Umbilical cord (tissue), 2 donors: Measurements from ENCODE around the gene FETUB. TPM values are rescaled to one million over a fixed set of nuclear protein-coding genes. Genes with fewer than 3 reads are reported as not detected.

Source experiments
- DNase-seq: peaks from one replicate; pipeline ENCODE4 v3.0.0-alpha.2; 2015; ENCODE audit warnings: low spot score
- total RNA-seq: library from RNA; depleted of rRNA; stranded (reverse); fragments of >200 nt; gene quantifications from one replicate; pipeline ENCODE4 v1.2.3, GENCODE V29; 2014; ENCODE audit warnings: low replicate concordance; ENCODE audit not compliant: insufficient read depth

FETUB gene
- total RNA-seq, 1 donor from 2014 or later: 1.2 TPM

DNA sequence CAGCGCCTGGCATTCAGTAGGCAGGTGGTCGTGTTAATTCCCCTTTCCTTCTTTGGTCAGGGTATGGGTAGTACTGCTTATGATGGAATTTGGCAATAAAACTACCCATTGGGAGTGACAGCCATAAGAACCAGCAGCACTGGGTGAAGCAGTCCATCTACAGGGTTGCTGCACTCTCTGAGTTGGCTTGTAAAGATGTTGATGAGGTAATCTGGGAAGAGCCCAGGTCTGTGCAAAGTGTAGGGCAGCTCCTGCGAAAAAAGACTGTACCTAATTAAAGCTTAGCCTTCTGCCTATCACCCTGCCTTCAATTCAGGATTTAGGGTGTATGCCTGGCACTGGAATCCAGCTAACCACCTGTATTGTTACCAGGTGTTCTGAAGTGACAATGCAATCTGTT, 4.7 kb upstream of the FETUB start:
- no peak for DNase-seq

DNA sequence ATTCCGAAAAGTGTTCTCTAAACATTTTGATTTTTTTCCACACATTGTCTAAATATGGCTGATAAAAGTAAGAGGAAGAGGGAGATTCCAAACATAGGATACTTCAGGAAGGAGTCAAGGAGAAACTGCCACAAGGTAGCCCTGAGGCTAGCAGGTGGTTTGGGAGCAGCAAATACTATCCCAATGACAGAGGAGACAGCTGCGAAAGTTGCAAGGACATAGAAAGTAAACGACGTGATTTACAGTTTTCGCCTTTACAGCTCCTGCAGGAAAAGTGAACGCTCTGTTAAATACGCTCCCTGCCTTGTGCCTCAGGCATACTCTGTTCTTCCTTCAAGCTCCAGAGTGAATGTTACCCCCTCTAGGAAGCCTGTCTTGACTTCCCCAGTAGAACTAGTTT, 3.7 kb upstream of the FETUB start:
- DNase-seq: no peak

DNA sequence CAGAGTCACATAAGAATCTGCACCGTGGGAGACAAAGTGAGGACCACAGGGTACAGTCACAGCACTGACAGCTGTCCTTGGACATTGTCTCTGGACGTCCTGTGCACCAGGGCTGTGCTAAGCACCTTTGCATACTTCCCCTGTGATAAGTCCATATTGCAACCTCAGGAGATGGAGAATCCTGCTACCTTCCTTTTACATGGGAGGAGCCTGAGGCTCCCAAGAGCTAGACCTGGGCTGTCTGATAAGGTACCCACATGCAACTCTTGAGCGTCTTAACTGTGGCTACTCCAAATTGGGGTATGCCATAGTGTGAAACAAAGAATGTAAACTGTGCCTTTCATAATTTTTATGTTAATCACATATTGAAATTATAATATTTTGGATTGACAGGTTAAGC, 2.5 kb upstream of the FETUB start:
- no peak for DNase-seq

DNA sequence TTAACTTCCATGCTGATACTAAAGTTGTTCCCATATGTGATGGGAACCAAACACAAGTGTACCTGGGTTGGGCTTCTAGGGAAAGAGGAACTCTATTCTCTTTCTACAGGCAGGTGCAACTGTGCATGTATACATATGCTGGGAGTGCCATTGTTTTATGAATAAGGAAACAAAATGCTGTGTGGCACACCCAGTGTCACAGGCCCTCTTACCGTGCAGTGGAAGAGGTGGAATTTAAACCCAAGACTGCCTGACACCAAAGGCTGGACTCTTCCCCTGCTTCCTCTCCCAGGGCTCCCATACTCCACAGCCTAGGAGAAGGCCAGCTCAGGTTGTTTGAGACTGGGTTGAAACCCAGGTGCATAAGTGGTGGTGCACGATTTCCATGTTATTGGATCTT, 1.9 kb upstream of the FETUB start:
- no peak for DNase-seq

DNA sequence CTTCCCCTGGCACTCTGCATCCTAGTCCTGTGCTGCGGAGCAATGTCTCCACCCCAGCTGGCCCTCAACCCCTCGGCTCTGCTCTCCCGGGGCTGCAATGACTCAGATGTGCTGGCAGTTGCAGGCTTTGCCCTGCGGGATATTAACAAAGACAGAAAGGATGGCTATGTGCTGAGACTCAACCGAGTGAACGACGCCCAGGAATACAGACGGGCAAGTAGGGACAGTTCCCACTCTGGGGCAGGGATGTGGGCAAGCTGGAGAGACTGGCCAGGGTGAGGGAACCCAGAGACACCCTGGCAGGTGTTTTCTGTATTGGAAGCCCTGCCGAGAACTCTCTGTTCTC, 247 bp downstream of the FETUB start:
- peak; percentile 18 for DNase-seq

DNA sequence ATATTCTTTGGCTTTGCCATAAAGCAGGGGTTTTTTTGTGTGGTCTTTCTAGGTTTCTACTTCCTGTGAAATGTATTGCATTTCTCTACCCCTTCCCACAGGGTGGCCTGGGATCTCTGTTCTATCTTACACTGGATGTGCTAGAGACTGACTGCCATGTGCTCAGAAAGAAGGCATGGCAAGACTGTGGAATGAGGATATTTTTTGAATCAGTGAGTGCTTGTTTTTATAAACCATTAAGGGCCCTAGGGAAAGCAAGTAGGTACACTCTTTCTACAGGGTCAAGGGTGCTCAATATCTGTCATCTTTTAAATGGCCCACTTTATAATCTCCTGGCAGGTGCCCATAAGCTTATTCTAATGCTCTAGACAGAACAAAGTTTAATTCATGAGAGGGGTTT, 730 bp downstream of the FETUB start:
- no peak for DNase-seq

DNA sequence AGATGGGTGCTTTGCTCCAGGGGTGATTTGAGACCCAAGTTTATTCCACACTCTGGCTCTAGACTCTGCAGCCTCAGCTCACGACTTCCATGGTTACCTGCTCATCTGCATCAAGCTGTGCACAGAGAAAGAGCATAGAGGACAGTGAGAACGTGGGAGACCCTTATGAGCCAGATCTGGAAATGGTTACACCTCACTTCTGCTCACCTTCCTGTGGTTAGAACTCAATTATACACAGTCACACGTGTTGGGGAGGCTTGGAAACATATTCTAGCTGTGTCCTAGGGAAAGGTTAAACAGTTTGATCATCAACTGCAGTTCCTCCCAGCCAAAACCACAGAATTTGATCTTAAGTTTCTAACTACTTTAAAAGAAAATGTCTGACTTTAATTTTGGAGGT, 1.8 kb downstream of the FETUB start:
- no peak for DNase-seq

DNA sequence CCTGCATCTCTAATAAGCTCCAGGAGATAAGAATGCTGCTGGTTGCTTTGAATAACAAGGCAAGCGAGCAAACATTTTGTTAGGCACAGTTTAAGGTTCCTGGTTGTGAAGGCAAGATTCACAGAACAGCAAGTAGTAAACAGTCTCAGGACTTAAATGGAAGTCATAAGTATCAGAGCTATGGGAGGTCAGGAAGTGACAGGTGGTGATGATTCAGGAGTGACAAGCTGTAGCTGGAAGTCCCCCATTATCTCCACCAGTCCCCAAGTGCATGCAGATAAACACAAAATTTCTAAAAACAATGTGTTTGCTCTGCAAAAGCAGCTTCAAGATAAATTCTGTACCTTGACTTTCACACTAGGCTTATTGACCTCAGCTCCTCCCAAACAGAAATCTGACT, 3.3 kb downstream of the FETUB start:
- DNase-seq: no peak

DNA sequence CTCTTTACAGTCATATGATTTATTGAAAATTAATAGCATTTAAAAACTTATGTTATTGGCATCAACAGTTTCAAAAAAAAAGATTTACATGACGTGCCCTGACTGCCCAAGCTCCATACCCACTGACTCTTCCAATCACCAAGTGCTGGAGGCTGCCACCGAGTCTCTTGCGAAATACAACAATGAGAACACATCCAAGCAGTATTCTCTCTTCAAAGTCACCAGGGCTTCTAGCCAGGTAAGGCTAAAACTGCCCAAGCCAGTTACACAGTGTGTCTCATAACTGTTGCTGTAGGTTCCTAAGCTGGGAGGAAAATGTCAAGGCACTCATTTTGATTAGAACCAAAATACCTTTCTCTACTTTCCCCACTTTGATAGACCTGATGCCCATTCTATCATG, 4.5 kb downstream of the FETUB start:
- DNase-seq: peak; percentile 3

DNA sequence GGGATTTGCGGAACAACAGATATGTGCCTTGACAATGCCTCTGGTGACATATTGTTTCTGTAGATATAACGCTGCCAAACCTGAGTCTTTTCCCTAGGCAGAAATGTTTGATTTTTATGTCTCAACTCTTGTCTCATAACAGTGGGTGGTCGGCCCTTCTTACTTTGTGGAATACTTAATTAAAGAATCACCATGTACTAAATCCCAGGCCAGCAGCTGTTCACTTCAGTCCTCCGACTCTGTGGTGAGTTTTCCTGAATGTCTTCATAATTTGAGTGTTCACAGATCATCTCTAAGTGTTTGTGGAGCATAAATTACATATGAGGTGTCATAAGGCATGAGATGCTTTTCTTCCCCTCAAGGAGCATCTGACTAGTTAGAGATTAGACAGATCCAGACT, 5.9 kb downstream of the FETUB start:
- no peak for DNase-seq

DNA sequence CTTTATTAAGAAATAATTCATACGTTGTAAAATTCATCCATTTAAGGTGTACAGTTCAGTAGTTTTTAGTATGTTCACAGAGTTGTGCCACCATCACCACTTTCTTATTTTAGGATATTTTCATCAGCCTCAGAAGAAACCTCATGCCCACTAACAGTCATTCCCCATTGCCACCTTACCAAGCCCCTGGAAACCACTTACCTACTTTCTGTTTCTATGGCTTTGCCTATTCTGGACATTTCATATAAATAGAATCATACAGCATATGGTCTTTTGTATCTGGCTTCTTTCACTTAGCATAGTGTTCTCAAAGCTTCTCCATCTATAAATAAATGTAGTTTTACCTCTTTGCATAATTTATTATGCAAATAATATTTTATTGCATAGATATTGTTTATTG, 6.6 kb downstream of the FETUB start:
- no peak for DNase-seq

DNA sequence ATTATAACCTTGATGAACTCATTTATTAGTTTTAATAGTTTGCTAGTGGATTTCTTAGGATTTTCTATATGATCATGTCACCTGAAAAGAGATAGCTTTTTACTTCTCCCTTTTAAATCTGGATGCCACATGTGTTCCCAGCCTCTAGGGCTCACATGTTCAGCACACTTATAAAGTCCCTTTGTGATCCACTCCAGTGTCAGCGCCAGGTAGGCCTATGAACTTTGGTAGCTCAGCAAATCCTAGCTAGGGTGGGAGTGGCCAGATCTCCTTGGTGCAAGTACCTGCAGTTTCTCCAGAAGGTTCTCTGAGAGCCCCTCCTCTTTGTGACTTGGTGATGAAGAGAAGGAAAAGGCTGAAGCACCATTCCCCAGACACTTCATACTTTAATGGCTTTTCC, 8.7 kb downstream of the FETUB start:
- no peak for DNase-seq

DNA sequence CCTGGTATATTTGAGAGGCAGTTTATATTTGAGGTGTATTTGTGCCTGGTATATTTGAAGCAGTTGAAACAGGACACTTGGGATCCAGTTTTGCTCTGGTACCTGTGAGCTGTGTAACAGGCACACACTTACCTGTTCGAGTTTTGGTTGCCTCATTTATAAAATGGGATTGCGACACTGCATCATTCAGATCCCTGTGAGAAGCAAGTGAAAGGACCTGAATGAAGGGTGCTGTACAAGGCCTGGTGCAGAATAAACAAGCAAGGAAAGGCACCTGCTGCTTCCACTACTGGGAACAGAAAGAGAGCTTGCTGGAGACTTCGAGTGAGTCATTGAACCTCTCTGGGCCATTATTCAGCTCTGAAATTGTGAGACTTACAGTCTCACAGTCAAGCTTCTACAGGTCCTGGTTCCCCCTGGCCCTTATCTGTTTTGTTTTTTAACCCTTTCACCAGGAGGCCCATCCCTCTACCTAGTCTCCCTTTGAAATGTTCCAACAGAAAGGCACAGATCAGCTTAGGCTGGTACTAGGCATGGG, 11.5 kb downstream of the FETUB start:
- DNase-seq: no peak

DNA sequence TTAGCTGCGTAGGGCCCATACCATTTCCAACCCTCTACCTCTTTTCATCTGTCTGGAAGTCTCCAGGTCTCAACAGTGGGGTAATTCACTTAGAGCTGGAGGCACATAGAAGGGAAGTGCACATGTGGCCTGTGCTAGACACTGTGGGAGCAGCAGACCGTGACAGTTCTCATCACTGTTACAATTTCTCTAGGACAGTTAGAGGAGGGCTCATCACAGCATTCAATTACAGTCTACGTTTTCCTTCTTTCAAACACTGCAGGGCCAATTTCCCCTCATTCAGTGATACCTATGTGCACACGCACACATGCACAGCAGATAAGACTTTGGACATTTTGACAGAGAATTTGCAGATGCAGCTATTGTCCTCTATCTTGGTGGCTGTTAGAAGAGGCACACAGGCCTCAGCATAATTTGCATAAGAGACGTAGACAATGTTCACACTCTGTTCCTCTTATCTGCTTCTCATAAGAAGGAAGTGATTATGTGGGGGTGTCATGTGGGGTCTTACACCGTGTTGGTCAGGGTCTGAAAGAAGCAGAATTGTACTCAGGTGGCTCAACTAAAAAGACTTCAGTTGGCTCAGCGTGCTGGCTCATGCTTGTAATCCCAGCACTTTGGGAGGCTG, 13.0 kb downstream of the FETUB start:
- no peak for DNase-seq

DNA sequence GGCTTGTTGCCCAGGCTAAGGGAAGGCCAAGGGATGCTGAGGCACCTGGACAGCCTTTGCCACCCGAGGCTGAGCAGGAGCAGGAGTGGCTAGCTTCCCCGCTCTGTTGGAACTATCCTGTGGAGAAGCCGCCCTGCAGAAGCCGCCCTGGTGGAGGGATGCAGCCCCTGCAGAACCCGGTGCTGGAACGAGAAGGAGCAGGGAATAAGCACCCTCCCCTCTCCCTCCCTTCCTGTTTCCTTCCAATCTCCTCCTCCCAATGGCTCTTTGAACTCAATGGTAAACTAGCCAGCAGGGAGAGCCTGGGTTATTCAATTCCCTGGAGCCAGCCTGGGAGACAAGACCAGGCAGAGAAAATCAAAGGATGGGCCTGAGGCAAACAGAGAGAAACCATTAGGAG, 13.8 kb downstream of the FETUB start:
- DNase-seq: no peak

DNA sequence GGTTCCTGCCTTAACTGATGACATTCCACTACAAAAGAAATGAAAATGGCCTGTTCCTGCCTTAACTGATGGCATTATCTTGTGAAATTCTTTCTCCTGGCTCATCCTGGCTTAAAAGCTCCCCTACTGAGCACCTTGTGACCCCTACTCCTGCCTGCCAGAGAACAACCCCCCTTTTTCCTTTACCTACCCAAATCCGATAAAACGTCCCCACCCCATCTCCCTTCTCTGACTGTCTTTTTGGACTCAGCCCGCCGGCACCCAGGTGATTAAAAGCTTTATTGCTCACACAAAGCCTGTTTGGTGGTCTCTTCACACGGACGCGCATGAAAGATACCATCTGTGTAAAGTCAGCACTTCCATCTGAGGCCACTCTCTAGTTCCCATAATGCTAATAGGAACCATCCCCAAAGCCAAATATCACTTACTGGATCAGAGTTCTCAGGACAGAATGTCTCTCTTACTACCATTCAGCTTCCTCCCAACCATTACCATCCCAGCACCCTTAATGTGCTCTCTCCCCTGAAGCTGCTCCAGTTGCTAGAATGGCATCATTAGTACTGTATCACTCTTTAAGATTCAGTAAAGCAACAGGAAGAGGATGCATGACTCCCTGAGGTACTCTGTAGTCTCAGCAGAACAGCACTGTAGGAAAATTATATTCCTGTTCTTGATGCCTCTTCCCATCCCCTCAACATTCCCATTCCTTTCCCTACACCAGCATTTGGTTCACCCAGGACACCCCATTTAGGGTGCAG, 23.3 kb downstream of the FETUB start:
- no peak for DNase-seq

DNA sequence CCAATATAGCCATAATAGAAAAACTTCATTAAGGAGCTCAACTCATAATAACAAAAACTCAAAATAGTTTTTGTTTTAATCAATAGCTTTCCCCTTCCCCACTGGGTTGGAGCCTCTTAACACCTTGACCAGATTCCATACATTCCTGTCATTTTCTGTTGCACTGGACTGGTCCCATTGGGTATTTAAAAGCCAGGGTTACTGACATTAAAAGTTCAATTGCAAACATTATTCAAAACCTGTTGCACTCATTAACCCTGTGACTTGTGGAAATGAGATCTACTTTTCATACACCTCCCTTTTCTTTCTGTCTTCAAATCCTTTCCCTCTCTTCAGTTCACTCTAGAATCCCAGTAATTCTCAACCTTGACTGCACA, 23.9 kb downstream of the FETUB start:
- no peak for DNase-seq

DNA sequence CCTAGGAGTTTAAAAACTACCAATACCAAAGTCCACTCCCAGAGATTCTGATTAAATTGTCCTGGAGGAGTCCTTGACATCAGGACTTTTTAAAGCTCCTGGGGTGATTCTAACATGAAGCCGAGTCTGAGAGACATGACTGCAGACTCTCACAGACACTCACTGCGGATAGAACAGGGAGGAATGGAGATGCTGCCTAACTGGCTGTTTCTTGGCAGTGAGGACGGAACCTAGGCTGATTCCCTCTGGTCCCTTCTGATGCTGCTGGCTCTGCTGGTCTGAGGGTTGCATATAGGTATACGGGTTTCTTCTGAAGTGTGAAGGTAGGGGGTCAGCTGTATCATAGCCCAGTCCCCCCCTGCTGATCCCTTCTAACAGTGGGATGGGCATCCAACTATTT, 24.3 kb downstream of the FETUB start:
- no peak for DNase-seq

DNA sequence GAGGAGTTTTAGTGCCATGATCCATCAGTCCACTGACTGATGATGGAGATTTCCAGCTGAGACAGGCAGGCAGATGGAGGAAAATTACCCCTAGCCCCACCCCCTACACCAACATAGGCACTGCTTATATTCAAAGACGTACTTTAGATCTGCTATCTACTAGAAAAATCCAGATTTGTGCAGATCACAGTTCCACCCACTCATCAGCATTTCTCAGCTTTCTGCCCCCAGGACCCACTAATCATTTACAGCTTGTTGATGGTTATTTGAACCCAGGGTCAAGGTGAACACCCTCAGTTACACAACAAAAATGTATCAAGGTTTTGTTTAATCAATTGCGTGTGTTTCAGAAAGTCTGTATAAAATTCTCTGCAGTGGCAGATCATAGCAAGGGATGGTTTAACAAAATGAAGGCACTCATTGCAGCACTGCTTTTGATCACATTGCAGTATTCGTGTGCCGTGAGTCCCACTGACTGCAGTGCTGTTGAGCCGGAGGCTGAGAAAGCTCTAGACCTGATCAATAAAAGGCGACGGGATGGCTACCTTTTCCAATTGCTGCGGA, 25.5 kb downstream of the FETUB start, which contains the start of gene HRG:
Gene HRG (plus strand): TSS at position 390 of the 564 bp plus-strand sequence. CDS start 18 bp downstream, at position 408.
- DNase-seq: no peak

DNA sequence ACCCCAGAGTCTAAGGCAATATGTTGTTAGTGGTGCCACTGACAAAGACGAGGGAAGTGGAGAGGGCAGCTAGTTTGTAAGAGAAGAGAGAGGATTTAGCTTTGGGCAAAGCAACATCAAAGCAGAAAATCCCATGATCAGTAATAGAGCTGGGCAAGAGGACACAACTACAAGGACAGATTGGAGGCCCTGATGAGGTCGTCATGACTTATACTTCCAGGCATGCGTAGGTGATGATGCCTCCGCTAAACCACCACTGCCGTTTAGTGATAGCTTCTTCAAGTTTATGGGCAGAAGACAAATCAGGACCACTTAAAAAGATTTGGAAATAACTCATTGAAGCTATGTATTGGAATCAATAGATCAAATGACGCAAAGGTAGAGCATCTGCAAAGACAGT, 28.2 kb downstream of the FETUB start:
- DNase-seq: no peak

DNA sequence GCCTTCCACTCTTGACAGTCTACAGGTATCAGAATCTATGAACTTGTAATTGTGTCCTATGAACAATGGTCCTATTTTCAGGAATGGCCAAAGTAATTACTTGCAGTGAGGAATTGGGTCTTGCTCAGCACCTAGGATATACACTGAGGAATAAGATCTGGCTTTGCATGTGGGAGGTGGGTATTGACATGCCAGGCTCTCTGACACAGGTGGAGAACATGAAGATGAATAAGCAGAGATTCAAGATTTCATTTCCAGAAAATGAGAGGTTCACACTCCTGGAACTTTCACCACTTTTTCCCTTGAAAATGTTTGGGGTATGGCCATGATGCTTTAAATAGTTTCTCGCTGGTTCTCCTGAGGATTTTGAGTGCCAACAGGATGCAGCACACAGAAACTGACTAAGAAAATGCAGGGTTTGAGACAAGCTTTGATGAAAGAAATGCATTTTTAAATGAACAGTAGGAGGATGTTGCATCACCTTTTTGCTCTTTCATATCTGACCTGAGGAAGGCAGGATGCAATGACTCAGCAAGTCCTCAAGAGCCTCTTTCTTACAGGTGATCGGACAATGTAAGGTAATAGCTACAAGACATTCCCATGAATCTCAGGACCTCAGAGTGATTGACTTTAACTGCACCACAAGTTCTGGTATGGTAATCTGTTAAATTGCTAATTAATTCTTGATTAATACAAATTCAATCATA, 29.3 kb downstream of the FETUB start:
- DNase-seq: no peak

DNA sequence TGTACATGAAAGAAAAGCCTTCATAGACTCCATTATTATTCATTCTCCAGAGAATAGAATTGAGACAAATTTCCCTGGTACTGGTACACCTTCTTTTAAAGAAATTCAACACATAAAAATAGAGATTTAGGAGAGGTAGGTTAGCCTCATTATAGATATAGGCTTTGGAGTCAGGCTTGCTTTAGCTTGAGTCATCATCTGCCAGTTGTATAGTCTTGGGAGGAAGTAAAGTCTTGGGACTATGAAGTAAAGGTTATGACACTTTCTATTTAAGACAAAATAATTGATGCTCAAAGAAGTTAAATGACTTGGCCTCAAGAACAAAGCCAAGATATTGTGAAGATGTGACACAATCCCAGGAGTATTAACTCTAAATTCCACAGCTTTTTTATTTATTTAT, 30.0 kb downstream of the FETUB start:
- DNase-seq: no peak

DNA sequence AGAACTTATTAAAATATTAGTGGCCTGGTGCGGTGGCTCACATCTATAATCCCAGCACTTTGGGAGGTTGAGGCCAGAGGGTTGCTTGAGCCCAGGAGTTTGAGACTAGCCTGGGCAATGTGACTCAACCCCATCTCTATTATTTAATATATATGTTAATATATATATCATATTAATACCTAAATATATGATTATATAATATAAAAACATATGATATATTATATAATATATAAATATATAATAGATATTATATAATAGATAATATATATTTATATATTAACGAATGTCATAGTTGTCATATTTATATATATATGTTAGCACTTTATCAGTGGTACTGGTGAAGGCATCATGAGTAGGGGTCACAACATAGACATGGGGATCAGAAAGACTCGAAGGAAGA, 30.9 kb downstream of the FETUB start:
- no peak for DNase-seq
